Activated T-cell treated with anti-CD3 and anti-CD28 coated beads for 24 hours (primary cell): Measurements from ENCODE around the gene ARPC2.
"Not testable (repeated sequence)": the region's sequence is repeated elsewhere in the genome, so short reads cannot be mapped to it uniquely, and the experiment has no call there.

Experiments used
- DNase-seq: peaks from one replicate; pipeline ENCODE4 v3.0.0-alpha.2; 2020; ENCODE audit warnings: low read depth

ARPC2 gene

DNA sequence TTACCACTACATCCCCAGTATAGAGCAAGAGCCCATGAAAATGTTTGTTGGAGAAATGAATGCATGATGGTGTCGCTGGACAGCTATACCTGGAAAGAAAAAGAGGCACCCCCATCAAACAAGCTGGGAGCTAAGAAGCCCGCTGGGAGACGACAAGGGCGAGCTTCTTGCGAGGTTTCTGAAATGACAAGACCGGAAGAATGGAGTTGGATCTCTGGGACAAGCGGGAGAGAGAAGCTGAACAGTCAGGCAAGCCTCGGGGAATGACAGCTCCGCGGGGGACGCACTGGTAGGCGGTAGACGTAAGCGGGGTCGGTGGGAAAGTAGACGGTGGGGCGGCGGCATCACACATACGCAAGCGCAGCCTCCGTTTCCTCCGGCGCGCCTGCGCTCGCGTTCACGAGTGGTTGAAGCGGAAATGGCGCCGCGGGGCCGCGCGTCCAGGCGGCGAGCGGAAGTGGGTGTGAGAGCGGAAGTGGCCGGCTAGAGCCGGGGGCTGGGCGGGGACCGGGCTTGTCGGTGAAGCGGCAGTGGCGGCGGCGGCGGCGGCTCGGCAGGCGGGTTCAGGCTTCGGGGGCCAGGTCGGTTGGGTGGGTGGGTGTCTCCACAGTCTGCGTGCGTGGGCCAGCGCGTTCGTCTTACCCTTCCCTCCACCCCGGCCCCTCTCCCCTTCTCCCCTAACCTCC is at the start of gene ARPC2:
Gene ARPC2 (plus strand): TSS at position 516 of the 686 bp plus-strand sequence. CDS start 282 bp downstream, outside the sequence.
- DNase-seq, result peak; percentile 95

DNA sequence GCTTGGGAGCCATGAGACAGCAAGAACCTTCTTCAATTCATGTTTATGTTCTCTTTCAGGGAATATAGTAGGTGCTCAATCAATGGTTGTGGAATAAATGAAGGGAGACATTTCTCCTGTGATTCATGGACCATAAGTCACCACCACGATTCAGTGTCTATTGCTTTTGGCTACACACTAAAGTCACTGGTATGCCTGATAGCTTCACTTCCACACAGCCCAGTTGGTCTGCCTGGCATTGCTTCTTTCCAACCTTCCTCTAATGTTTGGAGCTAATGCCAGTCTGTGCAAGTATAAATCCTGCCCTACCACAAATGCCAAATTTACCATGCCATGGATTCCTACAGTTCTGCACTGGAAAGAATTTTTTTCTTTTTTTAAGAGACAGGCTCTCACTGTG is 49.0 kb upstream of the ARPC2 start:
- no peak for DNase-seq

- peak; percentile 61 for DNase-seq
These were observed 48.1 kb upstream of the ARPC2 start for GRCh38 chr2:218168635-218169462.

- no peak for DNase-seq
These were observed 47.0 kb upstream of the ARPC2 start for GRCh38 chr2:218169757-218170546.

DNA sequence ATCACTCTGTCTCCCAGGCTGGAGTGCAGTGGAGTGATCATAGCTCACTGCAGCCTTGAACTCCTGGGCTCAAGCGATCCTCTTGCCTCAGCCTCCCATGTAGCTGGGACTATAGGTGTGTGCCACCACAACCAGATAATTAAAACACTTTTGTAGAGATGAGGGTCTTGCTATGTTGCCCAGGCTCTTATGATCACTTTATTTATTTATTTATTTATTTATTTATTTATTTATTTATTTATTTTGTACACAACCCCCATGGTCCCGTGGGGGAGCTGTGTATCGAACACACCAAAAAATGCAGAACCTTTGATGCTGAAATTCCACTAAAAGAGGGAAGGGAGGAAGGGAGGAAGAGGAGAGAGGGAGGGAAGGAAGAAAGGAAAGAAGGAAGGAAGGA is 45.2 kb upstream of the ARPC2 start:
- not testable (repeated sequence) for DNase-seq

- DNase-seq, result no peak
These were observed 44.1 kb upstream of the ARPC2 start for GRCh38 chr2:218172845-218173244.

GRCh38 chr2:218179782-218180181 is 37.2 kb upstream of the ARPC2 start:
- no peak for DNase-seq

DNA sequence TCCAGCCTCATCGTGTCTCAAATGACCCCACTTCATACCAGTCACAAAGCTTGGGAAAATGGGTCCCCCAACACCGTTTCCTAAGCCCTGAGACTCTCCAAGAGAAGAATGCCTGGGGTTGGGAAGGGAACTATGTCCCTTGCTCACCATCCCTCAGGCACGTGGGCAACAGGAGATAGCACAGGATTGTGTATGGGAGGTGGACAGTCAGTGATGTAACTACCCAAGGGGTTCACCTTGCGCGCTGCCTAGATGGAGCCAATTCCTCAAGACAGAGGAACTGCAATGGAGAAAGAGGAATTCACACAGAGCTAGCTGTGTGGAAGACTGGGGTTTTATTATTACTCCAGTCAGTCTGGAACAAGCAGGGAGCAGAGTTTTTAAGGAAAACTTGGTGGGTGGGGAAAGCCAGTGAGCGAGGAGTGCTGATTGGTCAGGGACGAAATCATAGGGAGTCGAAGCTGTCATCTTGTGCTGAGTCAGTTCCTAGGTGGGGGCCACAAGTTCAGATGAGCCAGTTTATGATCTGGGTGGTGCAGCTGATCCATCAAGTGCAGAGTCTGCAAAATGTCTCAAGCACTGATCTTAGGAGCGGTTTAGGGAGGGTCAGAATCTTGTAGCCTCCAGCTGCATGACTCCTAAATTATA is 36.4 kb upstream of the ARPC2 start:
- no peak for DNase-seq

DNA sequence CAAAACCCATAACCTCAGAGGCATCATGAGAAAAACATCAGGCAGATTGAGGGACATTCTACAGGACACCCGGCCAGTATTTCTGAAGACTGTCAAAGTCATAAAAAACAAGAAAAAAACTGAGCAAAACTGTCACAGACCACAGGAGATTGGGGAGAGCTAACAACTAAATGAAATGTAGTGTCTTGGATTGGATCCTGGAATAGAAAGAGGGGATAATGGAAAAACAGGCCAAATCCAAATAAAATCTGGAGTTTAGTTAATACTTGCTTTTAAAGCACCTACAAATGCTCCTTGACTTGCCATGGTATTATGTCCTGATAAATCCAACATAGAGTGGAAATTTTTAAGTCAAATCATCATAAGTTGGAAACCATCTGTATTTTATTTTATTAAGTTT is 32.7 kb upstream of the ARPC2 start:
- no peak for DNase-seq

GRCh38 chr2:218186355-218186766 is 30.6 kb upstream of the ARPC2 start:
- DNase-seq, result peak; percentile 59

DNA sequence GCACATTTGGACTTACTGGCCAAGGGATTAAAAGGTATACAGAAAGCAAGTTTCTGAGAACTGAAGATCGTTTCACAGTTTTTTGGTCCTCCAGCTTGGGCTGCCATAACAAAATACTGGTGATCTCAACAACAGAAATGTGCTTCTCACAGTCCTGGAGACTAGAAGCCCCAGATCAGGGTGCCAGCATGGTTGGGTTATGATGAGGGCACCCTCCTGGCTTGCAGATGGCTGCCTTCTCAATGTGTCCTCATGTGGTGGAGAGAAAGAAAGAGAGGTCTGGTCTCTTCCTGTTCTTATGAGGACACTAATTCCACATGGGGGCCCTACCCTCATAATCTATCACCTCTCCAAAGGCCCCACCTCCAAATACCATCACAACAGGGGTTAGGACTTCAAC is 30.1 kb upstream of the ARPC2 start:
- no peak for DNase-seq

- no peak for DNase-seq
These were observed 29.5 kb upstream of the ARPC2 start for GRCh38 chr2:218187296-218188015.

DNA sequence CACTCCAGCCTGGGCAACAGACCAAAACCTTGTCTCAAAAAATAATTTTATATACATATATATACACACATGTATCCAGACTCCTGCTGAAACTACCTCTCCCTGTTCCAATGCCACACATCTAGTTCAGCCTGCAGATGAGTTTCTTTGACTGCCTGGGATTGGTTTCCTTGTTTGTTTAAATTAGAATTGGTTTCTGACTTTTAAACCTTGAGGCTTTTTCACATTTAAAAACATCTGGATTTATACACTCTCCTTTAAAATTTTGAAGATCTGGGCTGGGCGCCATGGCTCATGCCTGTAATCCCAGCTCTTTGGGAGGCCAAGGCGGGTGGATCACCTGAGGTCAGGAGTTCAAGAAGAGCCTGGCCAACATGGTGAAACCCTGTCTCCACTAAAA is 28.5 kb upstream of the ARPC2 start:
- no peak for DNase-seq

DNA sequence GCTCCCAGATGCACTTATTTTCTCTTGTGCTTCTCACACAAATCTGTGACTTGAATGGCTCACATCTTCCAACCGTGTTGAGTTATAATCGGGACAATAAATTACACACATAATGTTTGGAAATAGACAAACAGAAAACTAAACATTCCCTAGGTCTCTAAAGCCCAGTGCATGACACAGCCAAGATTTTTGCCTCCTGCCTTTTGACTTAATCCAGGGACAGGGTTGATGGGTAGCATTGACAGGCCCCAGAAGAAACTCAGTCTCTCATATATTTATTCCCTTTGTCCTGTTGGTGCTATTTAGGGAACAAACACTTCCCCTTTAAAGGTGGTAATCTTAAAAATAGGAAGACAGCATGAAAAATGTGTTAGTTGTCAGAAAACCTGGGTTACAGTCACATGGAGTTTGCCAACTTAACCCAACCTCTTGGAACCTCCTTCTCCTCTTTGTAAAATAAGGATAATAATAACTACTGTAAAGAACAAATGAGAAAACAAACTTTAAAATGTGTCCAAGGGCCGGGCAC is 24.0 kb upstream of the ARPC2 start:
- DNase-seq, result no peak

- DNase-seq, result no peak
These were observed 23.3 kb upstream of the ARPC2 start for GRCh38 chr2:218193701-218194100.

- DNase-seq, result no peak
These were observed 22.1 kb upstream of the ARPC2 start for GRCh38 chr2:218194880-218195279.

GRCh38 chr2:218196974-218197373 is 20.0 kb upstream of the ARPC2 start:
- DNase-seq, result no peak

DNA sequence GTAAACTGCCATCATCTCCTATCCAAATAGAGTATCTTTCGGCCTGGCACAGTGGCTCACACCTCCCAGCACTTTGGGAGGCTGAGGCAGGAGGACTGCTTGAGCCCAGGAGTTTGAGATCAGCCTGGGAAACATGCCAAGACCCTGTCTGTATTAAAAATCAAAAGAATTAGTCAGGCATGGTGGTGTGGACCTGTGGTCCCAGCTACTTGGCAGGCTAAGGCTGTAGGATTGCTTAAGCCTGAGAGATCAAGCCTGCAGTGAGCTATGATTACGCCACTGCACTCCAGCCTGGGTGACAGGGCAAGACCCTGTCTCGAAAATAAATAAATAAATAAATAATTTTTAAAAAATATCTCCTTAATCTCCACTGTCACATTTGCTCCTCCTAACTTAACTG is 14.7 kb upstream of the ARPC2 start:
- DNase-seq, result no peak

- DNase-seq, result no peak
These were observed 7.9 kb upstream of the ARPC2 start for GRCh38 chr2:218209078-218209477.

GRCh38 chr2:218214116-218214515 is 2.9 kb upstream of the ARPC2 start:
- no peak for DNase-seq

GRCh38 chr2:218216336-218216673 is 684 bp upstream of the ARPC2 start:
- no peak for DNase-seq
